SH-SY5Y (cell line): ENCODE measurements around the gene WDR87.

Experiments used
- GATA2 ChIP-seq: IDR thresholded peaks from 2 replicates; pipeline ENCODE4 v1.6.1; 2011; ENCODE audit warnings: mild to moderate bottlenecking, low read depth, low read length
- GATA3 ChIP-seq: IDR thresholded peaks from 2 replicates; pipeline ENCODE4 v1.6.1; 2011; ENCODE audit warnings: low read depth, mild to moderate bottlenecking, low read length, moderate library complexity

DNA sequence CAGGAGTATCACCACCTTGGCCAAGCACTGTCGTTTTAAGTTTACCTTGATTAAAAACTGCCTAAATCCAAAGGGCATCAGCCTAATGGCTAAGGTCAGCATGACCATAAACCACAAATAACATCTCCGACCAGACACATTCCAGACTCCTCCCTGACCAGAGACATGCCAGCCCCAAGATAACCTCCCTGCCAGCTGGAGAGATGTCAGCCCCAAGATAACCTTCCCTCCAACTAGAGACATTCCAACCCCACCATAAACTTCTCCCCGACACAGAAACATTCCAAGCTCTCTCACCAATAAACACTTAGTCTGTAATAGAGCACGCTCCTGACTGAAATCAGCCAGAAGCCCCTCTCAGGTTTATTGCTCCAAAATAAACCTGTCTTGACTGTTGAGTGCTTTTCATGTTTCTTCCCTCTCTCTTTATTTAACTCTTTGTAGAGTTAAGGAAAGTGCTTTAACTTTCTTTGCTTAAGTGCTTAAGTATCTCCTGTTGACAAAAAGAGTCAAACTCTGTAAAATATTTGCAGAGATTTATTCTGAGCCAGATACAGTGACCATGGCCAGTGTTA is 36.5 kb downstream of the WDR87 start:
- TF ChIP-seq GATA2 (no peak), GATA3 (no peak)
